Vagina (tissue), 2 donors: ENCODE measurements around the gene NTSR1.

Experiments
- POLR2AphosphoS5 ChIP-seq, 2 donors: sonication (generic); formaldehyde crosslinking; IDR thresholded peaks; one replicate each; pipeline ENCODE4 v1.9.0; 2017; ENCODE audit warnings: antibody characterized with exemption in 2 of 2, mild to moderate bottlenecking in 2 of 2, low read depth in 1 of 2; ENCODE audit not compliant: insufficient read depth in 1 of 2
- TF ChIP-seq, protein P1 (sequence below), 3 experiments: fragments of 450-650 bp in 2 of 3; fragments of 200-600 bp in 1 of 3; sonication (generic) in 1 of 3; IDR thresholded peaks; one replicate each; pipeline ENCODE4 v1.5.1; 2017 to 2019; ENCODE audit warnings: antibody characterized with exemption in 3 of 3, mild to moderate bottlenecking in 2 of 3, moderate library complexity in 2 of 3

DNA sequence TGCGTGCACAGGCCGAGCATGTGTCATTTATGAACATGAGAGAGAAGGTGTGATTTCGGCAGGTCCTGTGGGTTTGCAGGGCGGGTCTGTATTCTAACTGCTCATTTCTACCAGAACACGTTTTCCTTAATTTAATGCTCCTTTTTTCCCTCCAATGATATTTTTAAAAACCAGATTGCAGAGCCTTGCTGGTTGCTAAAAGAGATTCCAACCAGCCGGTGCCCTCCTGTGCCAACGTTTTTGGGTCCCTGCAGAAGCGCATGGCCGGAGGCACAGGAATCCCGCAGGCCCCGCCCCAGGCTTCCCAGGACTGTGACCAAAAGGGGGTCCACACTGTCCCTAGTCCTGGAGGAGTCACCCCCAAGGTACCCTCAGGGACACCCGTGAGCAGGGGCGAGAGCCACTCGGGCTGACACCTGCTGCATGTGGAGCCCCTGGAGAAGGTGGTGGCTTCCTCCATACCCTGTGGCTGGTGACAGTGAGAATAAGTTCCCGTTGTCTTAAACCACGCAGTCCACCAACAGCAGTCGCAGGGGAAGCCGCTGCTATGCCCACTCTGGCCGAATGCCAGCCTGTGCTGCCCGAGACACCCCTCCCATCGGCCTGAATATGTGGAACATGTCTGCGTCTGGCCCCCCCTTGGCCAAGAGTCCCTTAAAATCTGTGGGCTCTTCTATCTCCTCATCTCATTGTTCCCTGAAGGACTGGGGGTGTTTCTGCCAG, 15.7 kb upstream of the NTSR1 start:
- TF ChIP-seq POLR2AphosphoS5 (IDR thresholded peaks at IDR 0.05; ENCODE audit: insufficient read depth in 1 of 2, low read depth in 1 of 2), result no peak
- TF ChIP-seq, protein P1, sequence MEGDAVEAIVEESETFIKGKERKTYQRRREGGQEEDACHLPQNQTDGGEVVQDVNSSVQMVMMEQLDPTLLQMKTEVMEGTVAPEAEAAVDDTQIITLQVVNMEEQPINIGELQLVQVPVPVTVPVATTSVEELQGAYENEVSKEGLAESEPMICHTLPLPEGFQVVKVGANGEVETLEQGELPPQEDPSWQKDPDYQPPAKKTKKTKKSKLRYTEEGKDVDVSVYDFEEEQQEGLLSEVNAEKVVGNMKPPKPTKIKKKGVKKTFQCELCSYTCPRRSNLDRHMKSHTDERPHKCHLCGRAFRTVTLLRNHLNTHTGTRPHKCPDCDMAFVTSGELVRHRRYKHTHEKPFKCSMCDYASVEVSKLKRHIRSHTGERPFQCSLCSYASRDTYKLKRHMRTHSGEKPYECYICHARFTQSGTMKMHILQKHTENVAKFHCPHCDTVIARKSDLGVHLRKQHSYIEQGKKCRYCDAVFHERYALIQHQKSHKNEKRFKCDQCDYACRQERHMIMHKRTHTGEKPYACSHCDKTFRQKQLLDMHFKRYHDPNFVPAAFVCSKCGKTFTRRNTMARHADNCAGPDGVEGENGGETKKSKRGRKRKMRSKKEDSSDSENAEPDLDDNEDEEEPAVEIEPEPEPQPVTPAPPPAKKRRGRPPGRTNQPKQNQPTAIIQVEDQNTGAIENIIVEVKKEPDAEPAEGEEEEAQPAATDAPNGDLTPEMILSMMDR (IDR thresholded peaks at IDR 0.05), result no peak
